ENCODE data around the gene MAP1B. TPM values are rescaled to one million over a fixed set of nuclear protein-coding genes. Genes with fewer than 3 reads are reported as not detected.

The MAP1B gene
- total RNA-seq, 1 donor from 2014 or later = 58.6 TPM

- Mint-ChIP-seq H3K27me3 (no peaks in the 10 kb centered on the region), H3K9me3 (ENCODE audit: low read depth) (no peaks in the 10 kb centered on the region), H3K4me3 (ENCODE audit: low read depth) (no peak overlapping the region), H3K4me1 (ENCODE audit: low read depth) (peaks cover 12% of the 10 kb centered on the region), H3K27ac (peak overlapping the region; percentile 47), H3K36me3 (ENCODE audit: insufficient read depth) (no peaks in the 10 kb centered on the region)
- DNase-seq (ENCODE audit: low spot score, unreplicated experiment) = peak; percentile 17
- TF ChIP-seq CTCF (IDR thresholded peaks at IDR 0.05; ENCODE audit: unreplicated experiment) = no peak
Observed at GRCh38 chr5:72065751-72066255, 41.5 kb upstream of the MAP1B start.

GRCh38 chr5:72066705-72067107 is 40.6 kb upstream of the MAP1B start:
- peaks cover 12% of the 10 kb centered on the region for H3K4me1 Mint-ChIP-seq (ENCODE audit: low read depth)
- H3K27ac Mint-ChIP-seq = no peak overlapping the region

GRCh38 chr5:72067682-72068470 is 39.4 kb upstream of the MAP1B start:
- Mint-ChIP-seq H3K4me3 (ENCODE audit: low read depth) (no peak overlapping the region), H3K4me1 (ENCODE audit: low read depth) (peaks cover 12% of the 10 kb centered on the region), H3K9me3 (ENCODE audit: low read depth) (no peaks in the 10 kb centered on the region), H3K27me3 (no peaks in the 10 kb centered on the region), H3K36me3 (ENCODE audit: insufficient read depth) (no peaks in the 10 kb centered on the region), H3K27ac (no peak overlapping the region)
- no peak for DNase-seq (ENCODE audit: low spot score, unreplicated experiment)
- no peak for TF ChIP-seq CTCF (IDR thresholded peaks at IDR 0.05; ENCODE audit: unreplicated experiment)

More at GRCh38 chr5:72066705-72067107, 40.6 kb upstream of the MAP1B start:
- no peak for TF ChIP-seq CTCF (IDR thresholded peaks at IDR 0.05; ENCODE audit: unreplicated experiment)
- Mint-ChIP-seq H3K9me3 (ENCODE audit: low read depth) (no peaks in the 10 kb centered on the region), H3K36me3 (ENCODE audit: insufficient read depth) (no peaks in the 10 kb centered on the region), H3K4me3 (ENCODE audit: low read depth) (no peak overlapping the region), H3K27me3 (no peaks in the 10 kb centered on the region)
- no peak for DNase-seq (ENCODE audit: low spot score, unreplicated experiment)

GRCh38 chr5:72070529-72070928 is 36.7 kb upstream of the MAP1B start:
- Mint-ChIP-seq H3K27me3 (no peaks in the 10 kb centered on the region), H3K36me3 (ENCODE audit: insufficient read depth) (no peaks in the 10 kb centered on the region), H3K27ac (no peak overlapping the region), H3K9me3 (ENCODE audit: low read depth) (no peaks in the 10 kb centered on the region), H3K4me1 (ENCODE audit: low read depth) (peaks cover 12% of the 10 kb centered on the region), H3K4me3 (ENCODE audit: low read depth) (no peak overlapping the region)
- TF ChIP-seq CTCF (IDR thresholded peaks at IDR 0.05; ENCODE audit: unreplicated experiment) = no peak
- no peak for DNase-seq (ENCODE audit: low spot score, unreplicated experiment)

GRCh38 chr5:72071906-72072305 is 35.4 kb upstream of the MAP1B start:
- Mint-ChIP-seq H3K36me3 (ENCODE audit: insufficient read depth) (no peaks in the 10 kb centered on the region), H3K27me3 (peaks cover 2% of the 10 kb centered on the region), H3K27ac (no peak overlapping the region), H3K9me3 (ENCODE audit: low read depth) (no peaks in the 10 kb centered on the region), H3K4me3 (ENCODE audit: low read depth) (no peak overlapping the region), H3K4me1 (ENCODE audit: low read depth) (peaks cover 5% of the 10 kb centered on the region)
- DNase-seq (ENCODE audit: low spot score, unreplicated experiment) = no peak
- TF ChIP-seq CTCF (IDR thresholded peaks at IDR 0.05; ENCODE audit: unreplicated experiment) = no peak

Data from progenitor cell of endocrine pancreas (in vitro differentiated cells).